Testis (tissue), 2 donors: ENCODE measurements around the gene STEAP3.

Experiments
- CTCF ChIP-seq, 3 experiments: fragments of 450-650 bp in 2 of 3; fragments of 200-600 bp in 1 of 3; sonication (generic) in 1 of 3; IDR thresholded peaks; one replicate each; pipeline ENCODE4 v1.5.1; 2016 to 2019; ENCODE audit warnings: antibody characterized with exemption in 3 of 3, mild to moderate bottlenecking in 2 of 3, moderate library complexity in 1 of 3
- POLR2A ChIP-seq: fragments of 450-650 bp; IDR thresholded peaks from one replicate; pipeline ENCODE4 v1.6.1; 2017; ENCODE audit warnings: antibody characterized with exemption, mild to moderate bottlenecking, moderate library complexity

- no peak for TF ChIP-seq CTCF (IDR thresholded peaks at IDR 0.05)
- no peak for TF ChIP-seq POLR2A
Measured at GRCh38 chr2:119282146-119282995, 58.7 kb downstream of the STEAP3 start.
